Fibroblast of the conjunctiva (primary cell): ENCODE data around the gene PRR19.

Source experiments
- DNase-seq: peaks from one replicate; pipeline ENCODE4 v3.0.0-alpha.2; 2010; ENCODE audit warnings: low read depth

PRR19 gene

GRCh38 chr19:42283188-42284065, 18.5 kb upstream of the PRR19 start:
- peak; percentile 81 for DNase-seq

- DNase-seq: no peak
Observed at GRCh38 chr19:42284066-42284501, 17.8 kb upstream of the PRR19 start.

- no peak for DNase-seq
Observed at GRCh38 chr19:42284591-42285341, 17.2 kb upstream of the PRR19 start.

GRCh38 chr19:42285541-42285941, 16.4 kb upstream of the PRR19 start:
- DNase-seq: no peak

- DNase-seq: no peak
Observed at GRCh38 chr19:42285988-42286348, 16.0 kb upstream of the PRR19 start.

GRCh38 chr19:42286349-42287016, 15.4 kb upstream of the PRR19 start:
- DNase-seq: no peak

- no peak for DNase-seq
Observed at GRCh38 chr19:42287017-42287826, 14.7 kb upstream of the PRR19 start.

- DNase-seq: no peak
Observed at GRCh38 chr19:42287827-42288107, 14.2 kb upstream of the PRR19 start.

GRCh38 chr19:42288387-42288786, 13.5 kb upstream of the PRR19 start:
- no peak for DNase-seq

GRCh38 chr19:42288881-42289555, 12.9 kb upstream of the PRR19 start:
- no peak for DNase-seq

- DNase-seq: no peak
Observed at GRCh38 chr19:42289556-42290041, 12.3 kb upstream of the PRR19 start.

GRCh38 chr19:42290136-42290522, 11.8 kb upstream of the PRR19 start:
- DNase-seq: no peak

GRCh38 chr19:42290523-42291434, 11.2 kb upstream of the PRR19 start:
- DNase-seq: no peak

- no peak for DNase-seq
Observed at GRCh38 chr19:42291435-42291810, 10.5 kb upstream of the PRR19 start.

GRCh38 chr19:42292042-42292960, 9.6 kb upstream of the PRR19 start:
- no peak for DNase-seq

GRCh38 chr19:42292963-42293362, 9.0 kb upstream of the PRR19 start:
- DNase-seq: no peak

- DNase-seq: no peak
Observed at GRCh38 chr19:42293540-42293939, 8.4 kb upstream of the PRR19 start.

GRCh38 chr19:42293948-42294347, 8.0 kb upstream of the PRR19 start:
- DNase-seq: no peak

GRCh38 chr19:42294471-42295137, 7.3 kb upstream of the PRR19 start:
- DNase-seq: no peak
